ENCODE data around the gene TPST1.
"Not testable (repeated sequence)": the region's sequence is repeated elsewhere in the genome, so short reads cannot be mapped to it uniquely, and the experiment has no call there.

TPST1 gene

DNA sequence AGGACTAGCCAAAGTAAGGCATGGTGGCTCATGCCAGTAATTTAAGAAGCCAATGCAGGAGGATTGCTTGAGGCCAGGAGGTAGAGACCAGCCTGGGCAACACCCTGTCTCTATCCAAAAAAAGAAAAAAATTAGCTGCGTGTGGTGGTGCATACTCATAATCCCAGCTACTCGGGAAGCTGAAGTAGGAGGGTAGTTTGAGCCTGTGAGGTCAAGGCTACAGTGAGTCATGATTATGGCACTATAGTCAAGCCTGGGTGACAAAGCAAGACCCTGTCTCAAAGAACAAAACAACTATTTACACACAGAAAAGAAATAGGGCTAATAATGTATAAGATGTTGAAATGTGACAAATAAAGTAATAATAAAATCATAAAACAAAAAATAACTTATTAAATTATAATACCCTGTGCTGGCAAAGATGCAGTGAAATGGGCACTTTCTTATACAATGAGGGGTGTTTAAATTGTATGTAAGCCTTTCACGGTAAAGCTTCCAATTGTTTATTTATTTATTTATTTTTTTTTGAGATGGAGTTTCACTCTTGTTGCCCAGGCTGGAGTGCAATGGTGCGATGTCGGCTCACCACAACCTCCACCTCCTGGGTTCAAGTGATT, 175.2 kb downstream of the TPST1 start:
- TF ChIP-seq SUZ12 (IDR thresholded peaks at IDR 0.05; ENCODE audit: extremely low read depth, insufficient read depth, insufficient read length) (no peak), ZNF274 (IDR thresholded peaks at IDR 0.05; ENCODE audit: low read depth, low read length) (no peak)
- H3K36me3 ChIP-seq (ENCODE audit: insufficient read depth, insufficient read length, low read length) = peaks cover 20% of the 10 kb centered on the region

DNA sequence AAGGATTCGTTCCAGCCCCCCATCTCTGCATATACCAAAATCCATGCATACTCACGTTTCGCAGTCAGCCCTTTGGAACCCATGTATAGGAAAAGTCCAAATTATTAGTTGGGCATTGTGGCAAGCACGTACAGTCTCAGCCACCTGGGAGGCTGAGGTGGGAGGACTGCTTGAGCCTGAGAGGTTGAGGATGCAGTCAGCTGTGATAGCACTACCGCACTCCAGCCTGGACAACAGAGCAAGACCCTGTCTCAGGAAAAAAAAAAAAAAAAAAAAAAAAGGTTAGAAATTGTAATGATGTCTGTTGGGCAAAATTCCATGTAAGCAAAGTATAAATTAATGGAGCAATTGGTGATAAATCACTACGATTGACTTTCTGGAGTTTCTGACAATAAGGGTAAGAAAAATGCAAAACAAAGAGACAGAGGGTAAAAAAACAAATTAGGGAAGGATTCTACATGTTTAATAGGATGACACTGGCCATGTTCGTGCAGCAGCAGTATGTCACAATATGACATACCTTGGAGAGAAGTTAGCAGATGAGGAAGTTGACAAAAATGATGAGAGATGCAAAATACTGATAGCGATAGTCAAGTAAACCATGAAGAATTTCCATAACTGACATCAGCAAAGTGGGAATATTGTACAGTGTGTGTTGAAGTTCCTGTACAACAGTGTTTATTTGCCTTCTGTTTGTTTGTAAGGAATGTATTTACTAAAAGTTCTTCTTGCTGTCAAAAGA, 177.2 kb downstream of the TPST1 start:
- not testable (repeated sequence) for H3K27me3 ChIP-seq (ENCODE audit: insufficient read depth, insufficient read length); H3K9ac ChIP-seq (ENCODE audit: insufficient read length, low read depth); H3K4me3 ChIP-seq (ENCODE audit: insufficient read length, low read depth); H3K4me1 ChIP-seq (ENCODE audit: insufficient read depth, insufficient read length); H3K9me3 ChIP-seq (ENCODE audit: insufficient read depth, low read length); DNase-seq (ENCODE audit: low read depth, low spot score)
- peaks cover 13% of the 10 kb centered on the region for H3K36me3 ChIP-seq (ENCODE audit: insufficient read depth, insufficient read length, low read length)

More for the DNA sequence above, 175.2 kb downstream of the TPST1 start:
- Histone ChIP-seq H3K27me3 (ENCODE audit: insufficient read depth, insufficient read length) (no peaks in the 10 kb centered on the region), H3K4me1 (ENCODE audit: insufficient read depth, insufficient read length) (no peaks in the 10 kb centered on the region), H3K9me3 (ENCODE audit: insufficient read depth, low read length) (no peaks in the 10 kb centered on the region), H3K9ac (ENCODE audit: insufficient read length, low read depth) (no peak overlapping the region), H3K4me3 (ENCODE audit: insufficient read length, low read depth) (no peak overlapping the region)
- DNase-seq (ENCODE audit: low read depth, low spot score) = no peak

DNA sequence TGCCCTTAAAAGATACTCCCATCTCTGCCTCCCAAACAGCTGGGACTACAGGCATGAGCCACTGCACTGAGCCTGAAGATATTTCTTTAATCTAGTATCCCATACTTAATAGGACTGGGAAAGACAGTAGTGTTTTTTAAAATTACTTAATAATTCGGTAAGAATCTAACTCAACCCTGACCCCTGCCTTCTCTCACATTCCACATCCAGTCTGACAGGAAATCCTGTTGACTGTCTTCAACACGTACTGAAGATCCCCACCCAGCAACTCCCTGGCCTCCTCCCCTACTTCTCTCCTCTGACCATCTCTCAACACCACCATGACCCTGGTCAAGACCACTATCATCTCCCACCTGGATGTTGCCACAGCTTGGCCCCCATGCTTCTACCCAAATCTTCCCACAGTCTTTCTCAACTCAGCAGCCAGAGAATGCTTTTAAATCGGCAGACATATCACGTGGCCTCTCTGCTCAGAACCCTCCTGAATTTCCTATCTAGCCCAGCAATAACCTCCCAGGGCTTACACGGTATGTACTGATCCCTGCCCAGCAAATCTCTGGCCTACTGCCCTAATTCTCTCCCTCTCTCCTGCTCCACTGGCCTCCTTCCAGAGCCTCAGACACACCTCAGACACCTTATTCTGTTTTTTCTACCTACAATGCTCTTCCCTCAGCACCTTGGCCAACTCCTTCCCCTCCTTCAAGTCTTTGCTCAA, 180.2 kb downstream of the TPST1 start:
- H3K36me3 ChIP-seq (ENCODE audit: insufficient read depth, insufficient read length, low read length); DNase-seq (ENCODE audit: low read depth, low spot score); H3K4me3 ChIP-seq (ENCODE audit: insufficient read length, low read depth): not testable (repeated sequence)

DNA sequence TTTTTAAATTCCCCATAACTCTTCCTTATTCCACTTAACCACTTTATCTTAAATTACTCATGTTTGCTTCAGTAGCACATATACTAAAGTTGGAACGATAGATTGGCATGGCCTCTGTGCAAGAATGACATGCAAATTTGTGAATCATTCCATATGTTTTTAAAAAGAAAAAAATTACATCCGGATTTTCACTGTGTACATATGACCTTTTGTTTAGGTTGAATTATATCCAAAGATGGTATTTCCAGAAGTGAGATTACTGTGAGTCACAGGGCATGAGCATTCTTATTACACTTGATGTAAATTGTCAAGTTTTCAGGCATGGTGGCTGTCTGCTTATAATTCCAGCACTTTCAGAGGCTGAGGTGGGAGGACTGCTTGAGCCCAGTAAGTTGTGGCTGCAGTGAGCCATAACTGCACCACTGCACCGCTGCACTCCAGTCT, 190.0 kb downstream of the TPST1 start:
- H3K4me3 ChIP-seq (ENCODE audit: insufficient read length, low read depth); H3K36me3 ChIP-seq (ENCODE audit: insufficient read depth, insufficient read length, low read length); H3K27me3 ChIP-seq (ENCODE audit: insufficient read depth, insufficient read length); DNase-seq (ENCODE audit: low read depth, low spot score); H3K4me1 ChIP-seq (ENCODE audit: insufficient read depth, insufficient read length); H3K9ac ChIP-seq (ENCODE audit: insufficient read length, low read depth); H3K9me3 ChIP-seq (ENCODE audit: insufficient read depth, low read length): not testable (repeated sequence)

More for the DNA sequence above, 180.2 kb downstream of the TPST1 start:
- not testable (repeated sequence) for H3K9ac ChIP-seq (ENCODE audit: insufficient read length, low read depth); H3K9me3 ChIP-seq (ENCODE audit: insufficient read depth, low read length); H3K4me1 ChIP-seq (ENCODE audit: insufficient read depth, insufficient read length); H3K27me3 ChIP-seq (ENCODE audit: insufficient read depth, insufficient read length)

DNA sequence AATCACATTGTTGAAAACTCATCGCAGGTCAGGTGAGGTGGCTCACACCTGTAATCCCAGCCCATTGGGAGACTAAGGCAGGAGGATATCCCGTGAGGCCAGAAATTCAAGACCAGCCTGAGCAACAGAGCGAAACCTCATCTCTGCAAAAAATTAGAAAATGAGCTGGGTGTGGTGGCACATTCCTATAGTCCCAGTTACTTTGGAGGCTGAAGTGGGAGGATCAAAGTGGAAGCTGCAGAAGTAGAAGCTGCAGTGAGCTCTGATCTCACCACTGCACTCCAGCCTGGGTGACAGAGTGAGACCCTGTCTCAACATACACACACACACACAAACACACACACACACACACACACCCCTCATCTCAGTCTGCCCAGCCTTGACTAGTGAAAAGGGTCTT, 190.9 kb downstream of the TPST1 start:
- not testable (repeated sequence) for H3K4me1 ChIP-seq (ENCODE audit: insufficient read depth, insufficient read length)

DNA sequence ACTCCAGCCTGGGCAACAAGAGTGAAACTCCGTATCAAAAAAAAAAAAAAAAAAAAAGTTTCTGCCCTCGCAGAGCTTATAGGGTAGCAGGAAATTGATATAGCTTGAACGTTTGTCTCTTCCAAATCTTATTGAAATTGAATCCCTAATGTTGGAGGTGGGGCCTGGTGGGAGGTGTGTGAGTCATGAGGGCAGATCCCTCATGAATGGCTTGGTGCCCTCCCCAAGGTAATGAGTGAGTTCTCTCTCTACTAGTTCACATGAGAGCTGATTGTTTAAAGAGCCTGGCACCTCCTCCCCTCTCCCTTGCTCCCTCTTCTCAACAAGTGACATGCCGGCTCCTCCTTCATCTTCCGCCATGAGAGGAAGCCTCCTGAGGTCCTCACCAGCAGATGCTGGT, 193.7 kb downstream of the TPST1 start:
- H3K9ac ChIP-seq (ENCODE audit: insufficient read length, low read depth); H3K9me3 ChIP-seq (ENCODE audit: insufficient read depth, low read length); H3K4me1 ChIP-seq (ENCODE audit: insufficient read depth, insufficient read length); DNase-seq (ENCODE audit: low read depth, low spot score); H3K4me3 ChIP-seq (ENCODE audit: insufficient read length, low read depth); H3K27me3 ChIP-seq (ENCODE audit: insufficient read depth, insufficient read length); H3K36me3 ChIP-seq (ENCODE audit: insufficient read depth, insufficient read length, low read length): not testable (repeated sequence)

More for the DNA sequence above, 190.9 kb downstream of the TPST1 start:
- not testable (repeated sequence) for H3K27me3 ChIP-seq (ENCODE audit: insufficient read depth, insufficient read length); DNase-seq (ENCODE audit: low read depth, low spot score); H3K9me3 ChIP-seq (ENCODE audit: insufficient read depth, low read length); H3K4me3 ChIP-seq (ENCODE audit: insufficient read length, low read depth); H3K36me3 ChIP-seq (ENCODE audit: insufficient read depth, insufficient read length, low read length); H3K9ac ChIP-seq (ENCODE audit: insufficient read length, low read depth)

DNA sequence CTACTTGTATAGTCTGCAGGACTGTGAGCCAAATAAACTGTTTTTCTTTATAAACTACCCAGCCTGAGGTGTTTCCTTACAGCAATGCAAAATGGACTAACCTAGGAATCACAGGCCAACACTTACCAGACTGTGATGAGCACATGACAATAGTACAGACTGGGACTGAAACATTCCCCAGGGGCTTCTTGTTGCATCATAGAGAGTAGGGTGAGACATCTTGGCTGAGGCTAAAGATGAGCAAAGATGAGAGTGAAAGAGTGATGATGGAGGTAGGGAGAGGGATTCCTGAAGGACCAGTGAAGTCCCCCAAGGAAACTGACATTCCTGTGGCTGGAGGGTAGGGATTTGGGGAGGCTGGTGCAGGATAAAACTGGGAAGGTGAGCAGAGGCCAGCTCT, 194.4 kb downstream of the TPST1 start:
- Histone ChIP-seq H3K4me3 (ENCODE audit: insufficient read length, low read depth) (no peak overlapping the region), H3K9ac (ENCODE audit: insufficient read length, low read depth) (no peak overlapping the region), H3K27me3 (ENCODE audit: insufficient read depth, insufficient read length) (no peaks in the 10 kb centered on the region), H3K9me3 (ENCODE audit: insufficient read depth, low read length) (0 out of 2 replicates have a peak, but pooled peaks cover 5% of the 10 kb centered on the region), H3K36me3 (ENCODE audit: insufficient read depth, insufficient read length, low read length) (peaks cover 5% of the 10 kb centered on the region), H3K4me1 (ENCODE audit: insufficient read depth, insufficient read length) (no peaks in the 10 kb centered on the region)
- no peak for DNase-seq (ENCODE audit: low read depth, low spot score)
- TF ChIP-seq ZNF274 (IDR thresholded peaks at IDR 0.05; ENCODE audit: low read depth, low read length) = no peak

DNA sequence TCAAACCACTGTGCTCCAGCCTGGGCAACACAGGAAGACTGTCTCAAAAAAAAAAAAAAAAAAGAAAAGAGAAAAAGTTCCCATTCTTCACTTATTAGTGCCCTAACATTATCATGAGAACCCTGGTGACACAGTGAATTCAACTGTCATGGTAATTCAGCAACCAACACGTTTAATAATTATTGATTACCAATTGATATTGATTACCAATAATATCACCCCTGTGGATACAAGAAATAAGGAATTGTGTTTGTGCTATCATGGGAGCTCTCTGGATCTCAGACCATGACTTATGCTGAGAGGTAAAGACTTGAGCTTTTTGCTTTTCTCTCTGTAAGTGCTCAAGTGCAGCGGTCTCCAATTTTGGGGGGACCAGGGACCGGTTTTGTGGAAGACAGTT, 195.3 kb downstream of the TPST1 start:
- DNase-seq (ENCODE audit: low read depth, low spot score) = no peak
- H3K27me3 ChIP-seq (ENCODE audit: insufficient read depth, insufficient read length) = no peaks in the 10 kb centered on the region
- no peak overlapping the region for H3K4me3 ChIP-seq (ENCODE audit: insufficient read length, low read depth)
- 0 out of 2 replicates have a peak, but pooled peaks cover 5% of the 10 kb centered on the region for H3K9me3 ChIP-seq (ENCODE audit: insufficient read depth, low read length)
- no peaks in the 10 kb centered on the region for H3K4me1 ChIP-seq (ENCODE audit: insufficient read depth, insufficient read length)
- TF ChIP-seq YY1 (IDR thresholded peaks at IDR 0.05; ENCODE audit: insufficient read depth, insufficient read length) = no peak
- TF ChIP-seq SUZ12 (IDR thresholded peaks at IDR 0.05; ENCODE audit: extremely low read depth, insufficient read depth, insufficient read length) = no peak
- no peak for TF ChIP-seq ZNF274 (IDR thresholded peaks at IDR 0.05; ENCODE audit: low read depth, low read length)
- no peak overlapping the region for H3K9ac ChIP-seq (ENCODE audit: insufficient read length, low read depth)
- H3K36me3 ChIP-seq (ENCODE audit: insufficient read depth, insufficient read length, low read length) = peaks cover 5% of the 10 kb centered on the region

DNA sequence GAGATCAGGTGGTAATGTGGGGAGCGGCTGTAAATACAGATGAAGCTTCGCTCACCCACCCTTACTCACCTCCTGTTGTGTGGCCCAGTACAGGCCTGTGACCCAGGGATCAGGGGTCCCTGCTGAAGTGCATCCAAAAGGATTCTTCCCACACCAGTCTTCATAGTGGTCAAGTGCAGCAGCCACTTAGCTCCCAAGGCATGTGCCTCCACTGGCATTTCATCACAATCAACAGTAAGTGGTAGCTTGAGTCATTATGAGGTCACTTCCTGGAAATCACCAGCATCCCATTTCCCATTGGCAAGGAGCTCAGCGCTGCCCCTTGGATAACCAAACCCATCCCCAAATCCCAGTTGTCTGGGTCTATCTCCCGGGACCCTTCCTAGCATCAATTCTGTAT, 196.0 kb downstream of the TPST1 start:
- H3K27me3 ChIP-seq (ENCODE audit: insufficient read depth, insufficient read length); DNase-seq (ENCODE audit: low read depth, low spot score): not testable (repeated sequence)

DNA sequence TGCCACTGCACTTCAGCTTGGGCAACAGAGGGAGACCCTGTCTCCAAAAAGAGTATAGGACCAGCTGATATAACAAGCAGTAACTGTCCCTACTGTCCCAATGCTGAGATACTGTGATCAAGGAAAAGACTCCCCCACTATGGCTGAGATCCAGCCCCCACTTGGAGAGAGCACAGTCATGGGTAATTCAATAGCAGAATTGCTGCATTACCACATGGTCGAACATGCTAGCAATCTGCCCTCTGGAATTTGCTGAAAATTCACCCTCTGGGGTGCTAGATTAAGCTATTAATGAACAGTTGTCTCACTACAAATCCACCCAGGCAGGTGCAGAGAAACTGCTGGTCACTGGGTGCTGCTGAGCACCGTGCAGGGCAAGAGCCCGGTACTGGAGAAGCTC, 196.8 kb downstream of the TPST1 start:
- H3K27me3 ChIP-seq (ENCODE audit: insufficient read depth, insufficient read length); H3K36me3 ChIP-seq (ENCODE audit: insufficient read depth, insufficient read length, low read length); H3K9me3 ChIP-seq (ENCODE audit: insufficient read depth, low read length); H3K4me1 ChIP-seq (ENCODE audit: insufficient read depth, insufficient read length); DNase-seq (ENCODE audit: low read depth, low spot score); H3K4me3 ChIP-seq (ENCODE audit: insufficient read length, low read depth); H3K9ac ChIP-seq (ENCODE audit: insufficient read length, low read depth): not testable (repeated sequence)

More for the DNA sequence above, 196.0 kb downstream of the TPST1 start:
- not testable (repeated sequence) for H3K36me3 ChIP-seq (ENCODE audit: insufficient read depth, insufficient read length, low read length); H3K9me3 ChIP-seq (ENCODE audit: insufficient read depth, low read length); H3K4me3 ChIP-seq (ENCODE audit: insufficient read length, low read depth); H3K9ac ChIP-seq (ENCODE audit: insufficient read length, low read depth); H3K4me1 ChIP-seq (ENCODE audit: insufficient read depth, insufficient read length)
